GM23248 (cell line): ENCODE results near the gene KIF4A.

Source experiments
- EZH2 ChIP-seq: fragments of 200-600 bp; sonication (generic); IDR thresholded peaks from 2 replicates; pipeline ENCODE4 v1.6.1; 2018; ENCODE audit warnings: antibody characterized with exemption, mild to moderate bottlenecking; ENCODE audit not compliant: insufficient read depth, poor library complexity, severe bottlenecking
- EZH2phosphoT487 ChIP-seq: fragments of 200-600 bp; sonication (generic); IDR thresholded peaks from 2 replicates; pipeline ENCODE4 v1.6.1; 2018; ENCODE audit warnings: antibody characterized with exemption, moderate library complexity, mild to moderate bottlenecking, low read depth; ENCODE audit not compliant: insufficient read depth

DNA sequence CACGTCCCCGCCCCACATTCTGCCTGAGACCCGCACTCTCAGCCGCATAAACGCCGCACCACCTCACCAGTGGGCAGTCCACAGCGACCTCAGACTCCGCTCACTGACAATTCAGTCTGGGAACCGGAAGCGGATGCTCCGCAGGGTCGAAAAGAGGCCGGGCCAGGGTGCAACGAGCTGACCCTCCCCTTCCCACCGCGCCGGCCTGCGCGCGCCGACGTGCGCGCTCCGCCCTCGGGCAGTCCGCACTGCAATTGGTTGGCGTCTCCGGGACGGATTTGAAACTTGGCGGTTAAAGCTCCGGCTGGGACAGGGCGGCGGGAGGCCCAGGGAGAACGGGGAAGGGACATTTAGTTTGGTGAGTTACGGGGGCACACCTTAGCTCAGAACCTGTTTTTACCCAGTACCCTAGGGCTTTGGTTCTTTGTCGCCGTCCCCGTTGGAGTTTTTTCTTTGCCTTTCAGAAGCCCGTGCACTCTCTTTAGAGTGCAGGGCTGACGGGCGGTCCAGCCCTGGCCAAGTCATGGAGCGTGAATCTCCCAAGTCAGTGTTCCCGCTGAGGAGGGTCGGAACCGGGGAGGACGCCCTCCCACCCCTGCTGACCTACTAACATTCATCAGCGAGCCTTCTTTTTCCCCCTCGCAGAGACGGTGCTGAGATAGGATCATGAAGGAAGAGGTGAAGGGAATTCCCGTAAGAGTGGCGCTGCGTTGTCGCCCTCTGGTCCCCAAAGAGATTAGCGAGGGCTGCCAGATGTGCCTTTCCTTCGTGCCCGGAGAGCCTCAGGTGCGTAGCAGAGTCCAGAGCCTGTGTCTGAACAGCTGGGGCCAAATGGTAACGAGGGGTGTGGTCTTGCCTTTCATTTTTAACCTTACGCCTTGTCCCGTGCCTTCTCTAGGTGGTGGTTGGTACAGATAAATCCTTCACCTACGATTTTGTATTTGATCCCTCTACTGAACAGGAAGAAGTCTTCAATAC lies at the start of gene KIF4A, which contains the start of gene PDZD11:
- TF ChIP-seq EZH2 = no peak
- no peak for TF ChIP-seq EZH2phosphoT487
